Measurements from ENCODE around the gene AP4B1. TPM values are rescaled to one million over a fixed set of nuclear protein-coding genes. Genes with fewer than 3 reads are reported as not detected.
A peak's percentile ranks its signal among the peaks of the same experiment; 100 is the strongest.

The AP4B1 gene
- total RNA-seq, 1 experiment from 2014 or later: 14.2 TPM

DNA sequence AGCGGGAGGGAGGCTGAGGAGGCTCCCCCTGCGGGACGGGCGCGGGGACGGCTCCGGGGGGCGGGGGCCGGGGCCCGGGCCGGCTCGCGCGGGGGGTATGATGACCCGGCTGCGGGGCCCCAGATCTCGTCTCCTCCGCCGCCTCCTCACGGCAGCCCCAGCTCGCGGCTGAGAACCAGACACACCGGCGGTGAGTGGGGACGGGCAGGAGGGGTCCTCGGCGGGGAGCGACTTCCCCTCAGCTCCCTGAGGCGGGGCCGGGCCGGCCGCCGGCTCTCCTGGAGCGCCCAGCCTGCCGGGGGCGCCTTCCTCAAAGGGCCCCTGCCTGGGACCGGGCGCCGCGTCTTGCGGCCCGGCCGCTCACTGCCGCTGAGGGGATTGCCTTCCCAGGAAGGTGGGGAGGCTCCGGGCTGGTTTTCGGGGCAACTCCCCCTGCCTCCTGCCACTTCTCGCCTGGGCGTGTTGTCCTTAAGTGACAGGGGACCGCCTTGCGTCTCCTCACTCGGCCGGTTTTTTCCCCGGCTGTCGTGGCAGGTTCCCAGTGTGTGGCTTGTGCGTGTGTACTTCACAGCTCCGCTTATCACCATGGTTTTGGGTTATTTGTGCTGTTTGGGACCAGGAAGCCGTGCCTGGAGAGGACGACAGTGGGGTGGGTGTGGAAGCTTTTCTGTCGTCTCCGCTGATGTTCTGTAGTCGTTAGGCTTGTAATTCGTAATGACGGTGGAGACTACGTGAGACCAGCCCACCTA lies 25.3 kb upstream of the AP4B1 start:
- ATAC-seq (peak; percentile 36), DNase-seq (ENCODE audit: low spot score) (no peak)
- H3K4me1 Mint-ChIP-seq: peaks cover 36% of the 10 kb centered on the region
- no peaks in the 10 kb centered on the region for H3K9me3 Mint-ChIP-seq
- peak overlapping the region; percentile 93 for H3K4me3 Mint-ChIP-seq
- H3K27me3 Mint-ChIP-seq (ENCODE audit: low read depth): peaks cover 10% of the 10 kb centered on the region
- ChIA-PET CTCF (interaction anchor here (0.6 to 3.4 kb wide), 6 partner anchors 10 to 95 kb away, joined by 3 to 19 read pairs (median 3); partner anchors contain the start of genes AP4B1 and DCLRE1B), POLR2A (interaction anchor here (0.5 to 2.7 kb wide), 4 partner anchors 9 to 152 kb away, joined by 4 to 23 read pairs (median 5); partner anchors contain the start of genes AP4B1 and DCLRE1B)
- no peaks in the 10 kb centered on the region for H3K36me3 Mint-ChIP-seq
- H3K27ac Mint-ChIP-seq: peak overlapping the region; percentile 84
- no peak for TF ChIP-seq ZNF219 (CRISPR knock-in tag; IDR thresholded peaks at IDR 0.05; ENCODE audit: borderline replicate concordance)
- TF ChIP-seq, protein P1, sequence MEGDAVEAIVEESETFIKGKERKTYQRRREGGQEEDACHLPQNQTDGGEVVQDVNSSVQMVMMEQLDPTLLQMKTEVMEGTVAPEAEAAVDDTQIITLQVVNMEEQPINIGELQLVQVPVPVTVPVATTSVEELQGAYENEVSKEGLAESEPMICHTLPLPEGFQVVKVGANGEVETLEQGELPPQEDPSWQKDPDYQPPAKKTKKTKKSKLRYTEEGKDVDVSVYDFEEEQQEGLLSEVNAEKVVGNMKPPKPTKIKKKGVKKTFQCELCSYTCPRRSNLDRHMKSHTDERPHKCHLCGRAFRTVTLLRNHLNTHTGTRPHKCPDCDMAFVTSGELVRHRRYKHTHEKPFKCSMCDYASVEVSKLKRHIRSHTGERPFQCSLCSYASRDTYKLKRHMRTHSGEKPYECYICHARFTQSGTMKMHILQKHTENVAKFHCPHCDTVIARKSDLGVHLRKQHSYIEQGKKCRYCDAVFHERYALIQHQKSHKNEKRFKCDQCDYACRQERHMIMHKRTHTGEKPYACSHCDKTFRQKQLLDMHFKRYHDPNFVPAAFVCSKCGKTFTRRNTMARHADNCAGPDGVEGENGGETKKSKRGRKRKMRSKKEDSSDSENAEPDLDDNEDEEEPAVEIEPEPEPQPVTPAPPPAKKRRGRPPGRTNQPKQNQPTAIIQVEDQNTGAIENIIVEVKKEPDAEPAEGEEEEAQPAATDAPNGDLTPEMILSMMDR (IDR thresholded peaks at IDR 0.05): 0 out of 2 replicates have a peak, but pooled peaks have one; percentile 17
- TF ChIP-seq, protein P2, sequence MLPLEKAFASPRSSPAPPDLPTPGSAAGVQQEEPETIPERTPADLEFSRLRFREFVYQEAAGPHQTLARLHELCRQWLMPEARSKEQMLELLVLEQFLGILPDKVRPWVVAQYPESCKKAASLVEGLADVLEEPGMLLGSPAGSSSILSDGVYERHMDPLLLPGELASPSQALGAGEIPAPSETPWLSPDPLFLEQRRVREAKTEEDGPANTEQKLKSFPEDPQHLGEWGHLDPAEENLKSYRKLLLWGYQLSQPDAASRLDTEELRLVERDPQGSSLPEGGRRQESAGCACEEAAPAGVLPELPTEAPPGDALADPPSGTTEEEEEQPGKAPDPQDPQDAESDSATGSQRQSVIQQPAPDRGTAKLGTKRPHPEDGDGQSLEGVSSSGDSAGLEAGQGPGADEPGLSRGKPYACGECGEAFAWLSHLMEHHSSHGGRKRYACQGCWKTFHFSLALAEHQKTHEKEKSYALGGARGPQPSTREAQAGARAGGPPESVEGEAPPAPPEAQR (CRISPR knock-in tag; IDR thresholded peaks at IDR 0.05): no peak
- TF ChIP-seq FOXK1 (CRISPR knock-in tag; IDR thresholded peaks at IDR 0.05): peak; percentile 69
- TF ChIP-seq, protein P3, sequence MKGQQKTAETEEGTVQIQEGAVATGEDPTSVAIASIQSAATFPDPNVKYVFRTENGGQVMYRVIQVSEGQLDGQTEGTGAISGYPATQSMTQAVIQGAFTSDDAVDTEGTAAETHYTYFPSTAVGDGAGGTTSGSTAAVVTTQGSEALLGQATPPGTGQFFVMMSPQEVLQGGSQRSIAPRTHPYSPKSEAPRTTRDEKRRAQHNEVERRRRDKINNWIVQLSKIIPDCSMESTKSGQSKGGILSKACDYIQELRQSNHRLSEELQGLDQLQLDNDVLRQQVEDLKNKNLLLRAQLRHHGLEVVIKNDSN (CRISPR knock-in tag; IDR thresholded peaks at IDR 0.05): no peak
- TF ChIP-seq TCF7 (CRISPR knock-in tag; IDR thresholded peaks at IDR 0.05; ENCODE audit: low read depth): 0 out of 2 replicates have a peak, but pooled peaks have one; percentile 30
- no peak for TF ChIP-seq NR2C2 (CRISPR knock-in tag; IDR thresholded peaks at IDR 0.05)
- TF ChIP-seq ETV6 (CRISPR knock-in tag; IDR thresholded peaks at IDR 0.05): no peak
- TF ChIP-seq MYBL2 (CRISPR knock-in tag; IDR thresholded peaks at IDR 0.05): no peak
- no peak for TF ChIP-seq PRRX2 (CRISPR knock-in tag; IDR thresholded peaks at IDR 0.05)
- TF ChIP-seq, protein P4, sequence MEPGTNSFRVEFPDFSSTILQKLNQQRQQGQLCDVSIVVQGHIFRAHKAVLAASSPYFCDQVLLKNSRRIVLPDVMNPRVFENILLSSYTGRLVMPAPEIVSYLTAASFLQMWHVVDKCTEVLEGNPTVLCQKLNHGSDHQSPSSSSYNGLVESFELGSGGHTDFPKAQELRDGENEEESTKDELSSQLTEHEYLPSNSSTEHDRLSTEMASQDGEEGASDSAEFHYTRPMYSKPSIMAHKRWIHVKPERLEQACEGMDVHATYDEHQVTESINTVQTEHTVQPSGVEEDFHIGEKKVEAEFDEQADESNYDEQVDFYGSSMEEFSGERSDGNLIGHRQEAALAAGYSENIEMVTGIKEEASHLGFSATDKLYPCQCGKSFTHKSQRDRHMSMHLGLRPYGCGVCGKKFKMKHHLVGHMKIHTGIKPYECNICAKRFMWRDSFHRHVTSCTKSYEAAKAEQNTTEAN (CRISPR knock-in tag; IDR thresholded peaks at IDR 0.05): no peak
- TF ChIP-seq, protein P5, sequence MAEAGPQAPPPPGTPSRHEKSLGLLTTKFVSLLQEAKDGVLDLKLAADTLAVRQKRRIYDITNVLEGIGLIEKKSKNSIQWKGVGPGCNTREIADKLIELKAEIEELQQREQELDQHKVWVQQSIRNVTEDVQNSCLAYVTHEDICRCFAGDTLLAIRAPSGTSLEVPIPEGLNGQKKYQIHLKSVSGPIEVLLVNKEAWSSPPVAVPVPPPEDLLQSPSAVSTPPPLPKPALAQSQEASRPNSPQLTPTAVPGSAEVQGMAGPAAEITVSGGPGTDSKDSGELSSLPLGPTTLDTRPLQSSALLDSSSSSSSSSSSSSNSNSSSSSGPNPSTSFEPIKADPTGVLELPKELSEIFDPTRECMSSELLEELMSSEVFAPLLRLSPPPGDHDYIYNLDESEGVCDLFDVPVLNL (CRISPR knock-in tag; IDR thresholded peaks at IDR 0.05; ENCODE audit: borderline replicate concordance, low read depth): no peak
- TF ChIP-seq, protein P6, sequence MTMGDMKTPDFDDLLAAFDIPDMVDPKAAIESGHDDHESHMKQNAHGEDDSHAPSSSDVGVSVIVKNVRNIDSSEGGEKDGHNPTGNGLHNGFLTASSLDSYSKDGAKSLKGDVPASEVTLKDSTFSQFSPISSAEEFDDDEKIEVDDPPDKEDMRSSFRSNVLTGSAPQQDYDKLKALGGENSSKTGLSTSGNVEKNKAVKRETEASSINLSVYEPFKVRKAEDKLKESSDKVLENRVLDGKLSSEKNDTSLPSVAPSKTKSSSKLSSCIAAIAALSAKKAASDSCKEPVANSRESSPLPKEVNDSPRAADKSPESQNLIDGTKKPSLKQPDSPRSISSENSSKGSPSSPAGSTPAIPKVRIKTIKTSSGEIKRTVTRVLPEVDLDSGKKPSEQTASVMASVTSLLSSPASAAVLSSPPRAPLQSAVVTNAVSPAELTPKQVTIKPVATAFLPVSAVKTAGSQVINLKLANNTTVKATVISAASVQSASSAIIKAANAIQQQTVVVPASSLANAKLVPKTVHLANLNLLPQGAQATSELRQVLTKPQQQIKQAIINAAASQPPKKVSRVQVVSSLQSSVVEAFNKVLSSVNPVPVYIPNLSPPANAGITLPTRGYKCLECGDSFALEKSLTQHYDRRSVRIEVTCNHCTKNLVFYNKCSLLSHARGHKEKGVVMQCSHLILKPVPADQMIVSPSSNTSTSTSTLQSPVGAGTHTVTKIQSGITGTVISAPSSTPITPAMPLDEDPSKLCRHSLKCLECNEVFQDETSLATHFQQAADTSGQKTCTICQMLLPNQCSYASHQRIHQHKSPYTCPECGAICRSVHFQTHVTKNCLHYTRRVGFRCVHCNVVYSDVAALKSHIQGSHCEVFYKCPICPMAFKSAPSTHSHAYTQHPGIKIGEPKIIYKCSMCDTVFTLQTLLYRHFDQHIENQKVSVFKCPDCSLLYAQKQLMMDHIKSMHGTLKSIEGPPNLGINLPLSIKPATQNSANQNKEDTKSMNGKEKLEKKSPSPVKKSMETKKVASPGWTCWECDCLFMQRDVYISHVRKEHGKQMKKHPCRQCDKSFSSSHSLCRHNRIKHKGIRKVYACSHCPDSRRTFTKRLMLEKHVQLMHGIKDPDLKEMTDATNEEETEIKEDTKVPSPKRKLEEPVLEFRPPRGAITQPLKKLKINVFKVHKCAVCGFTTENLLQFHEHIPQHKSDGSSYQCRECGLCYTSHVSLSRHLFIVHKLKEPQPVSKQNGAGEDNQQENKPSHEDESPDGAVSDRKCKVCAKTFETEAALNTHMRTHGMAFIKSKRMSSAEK (CRISPR knock-in tag; IDR thresholded peaks at IDR 0.05; ENCODE audit: borderline replicate concordance): no peak
